ENCODE results near the gene CDK15.

CDK15 gene

GRCh38 chr2:201886504-201886903 lies 80.2 kb downstream of the CDK15 start (continued):
- TF ChIP-seq ZNF792 (tag by site-specific recombination; IDR thresholded peaks at IDR 0.05) (no peak), ZNF624 (tag by site-specific recombination; IDR thresholded peaks at IDR 0.05) (no peak), REPIN1 (tag by site-specific recombination; IDR thresholded peaks at IDR 0.05; ENCODE audit: low read depth) (no peak), KLF7 (tag by site-specific recombination; IDR thresholded peaks at IDR 0.05; ENCODE audit: borderline replicate concordance) (no peak), ZNF658 (tag by site-specific recombination; IDR thresholded peaks at IDR 0.05) (no peak), ZNF26 (tag by site-specific recombination; IDR thresholded peaks at IDR 0.05) (no peak), ZNF138 (tag by site-specific recombination; IDR thresholded peaks at IDR 0.05; ENCODE audit: borderline replicate concordance) (no peak), ZNF19 (tag by site-specific recombination; IDR thresholded peaks at IDR 0.05; ENCODE audit: low read depth) (no peak), ZNF169 (tag by site-specific recombination; IDR thresholded peaks at IDR 0.05) (no peak), ZNF157 (tag by site-specific recombination; IDR thresholded peaks at IDR 0.05) (no peak), ZNF791 (tag by site-specific recombination; IDR thresholded peaks at IDR 0.05) (no peak), GLI4 (tag by site-specific recombination; IDR thresholded peaks at IDR 0.05) (no peak), KLF9 (tag by site-specific recombination; IDR thresholded peaks at IDR 0.05; ENCODE audit: low read depth) (no peak), SP3 (tag by site-specific recombination; IDR thresholded peaks at IDR 0.05) (0 out of 2 replicates have a peak, but pooled peaks have one; percentile 40), ZNF341 (tag by site-specific recombination; IDR thresholded peaks at IDR 0.05; ENCODE audit: low read depth) (no peak), ZBTB21 (tag by site-specific recombination; IDR thresholded peaks at IDR 0.05) (no peak), ZFP3 (tag by site-specific recombination; IDR thresholded peaks at IDR 0.05; ENCODE audit: low read depth) (no peak), ZNF677 (tag by site-specific recombination; IDR thresholded peaks at IDR 0.05) (no peak), ZNF701 (tag by site-specific recombination; IDR thresholded peaks at IDR 0.05) (no peak), ATF2 (tag by site-specific recombination; IDR thresholded peaks at IDR 0.05; ENCODE audit: low read depth) (no peak), ZNF280C (tag by site-specific recombination; IDR thresholded peaks at IDR 0.05) (no peak), ZNF623 (tag by site-specific recombination; IDR thresholded peaks at IDR 0.05) (no peak), GLIS2 (tag by site-specific recombination; IDR thresholded peaks at IDR 0.05) (peak; percentile 40; the same call in 1 of the 2 replicates), ZNF48 (tag by site-specific recombination; IDR thresholded peaks at IDR 0.05) (no peak), ZNF202 (tag by site-specific recombination; IDR thresholded peaks at IDR 0.05; ENCODE audit: borderline replicate concordance) (no peak), ZBTB8A (tag by site-specific recombination; IDR thresholded peaks at IDR 0.05) (no peak), ZSCAN30 (tag by site-specific recombination; IDR thresholded peaks at IDR 0.05) (no peak), ZNF223 (tag by site-specific recombination; IDR thresholded peaks at IDR 0.05) (no peak), ZBTB11 (tag by site-specific recombination; conservative IDR thresholded peaks at IDR 0.05; ENCODE audit: low read depth) (no peak), ZNF121 (tag by site-specific recombination; IDR thresholded peaks at IDR 0.05) (no peak), ZNF391 (tag by site-specific recombination; IDR thresholded peaks at IDR 0.05; ENCODE audit: borderline replicate concordance, low read depth) (no peak), PRDM4 (tag by site-specific recombination; IDR thresholded peaks at IDR 0.05) (no peak)

All from HEK293 (cell line).